HG02938 (cell line): Measurements from ENCODE around the gene COX7A2.
A peak's percentile ranks its signal among the peaks of the same experiment; 100 is the strongest.

Experiments used
- ATAC-seq: cut with Tn5 transposase; IDR thresholded peaks from one replicate; pipeline ENCODE4 v1.9.1; 2021; ENCODE audit warnings: mild to moderate bottlenecking, moderate library complexity; ENCODE audit not compliant: unreplicated experiment

COX7A2 gene

DNA sequence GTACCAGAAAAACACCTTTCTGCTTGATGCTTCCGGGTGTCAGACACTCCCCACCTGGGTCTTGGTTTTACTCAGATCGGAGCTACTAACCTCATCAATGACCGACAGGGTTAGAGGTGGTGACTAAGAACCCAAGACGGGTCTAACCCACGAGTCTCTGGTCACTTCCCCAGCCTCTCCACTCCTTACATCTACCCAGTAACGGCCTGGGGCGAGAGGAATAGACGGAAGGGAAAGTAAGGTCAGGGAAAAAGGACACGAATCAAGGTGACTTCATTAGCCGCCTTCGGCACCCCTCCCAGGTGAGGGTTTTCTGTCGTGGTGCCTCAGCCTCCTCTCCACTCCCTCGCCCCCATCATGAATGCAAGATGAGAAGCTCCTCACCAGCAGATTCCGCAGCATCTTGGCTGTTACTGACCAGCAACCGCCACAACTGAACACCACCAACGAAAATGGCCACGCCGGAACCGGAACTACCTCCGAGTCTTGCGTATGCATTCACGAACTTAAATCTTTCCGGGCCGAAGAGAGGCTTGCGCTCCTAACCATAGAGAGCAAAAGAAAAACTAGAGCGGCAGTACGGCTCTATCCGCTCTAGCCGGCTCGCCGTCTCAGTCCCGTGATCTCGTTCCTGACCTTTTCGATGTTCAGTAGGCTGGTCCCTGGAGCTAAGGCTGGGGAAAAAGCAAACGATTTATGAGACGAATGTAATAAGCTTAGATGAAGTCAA, at the start of gene COX7A2:
COX7A2 (minus strand) TSS at position 469 of the 730 bp plus-strand sequence; CDS start at position 402, 67 bp downstream.
- ATAC-seq = peak; percentile 92

GRCh38 chr6:75292555-75292954, 49.0 kb upstream of the COX7A2 start:
- no peak for ATAC-seq

DNA sequence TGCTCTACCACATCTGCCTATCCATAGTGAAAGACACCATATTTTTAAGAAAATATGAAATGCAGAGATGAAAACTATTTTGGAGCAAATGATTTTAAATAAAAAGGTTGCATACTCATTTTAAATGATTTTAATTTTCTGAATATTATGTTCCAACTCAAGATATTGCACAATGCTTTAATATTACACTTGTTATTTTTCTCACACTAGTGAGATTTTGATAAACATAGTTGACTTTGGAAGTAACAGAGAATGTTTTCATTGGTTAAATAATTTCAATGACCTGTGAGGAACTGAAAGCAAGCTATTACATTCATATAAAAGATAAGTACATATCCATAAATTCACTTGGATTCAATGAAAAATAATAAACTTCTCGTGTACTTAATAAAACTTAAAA, 48.1 kb upstream of the COX7A2 start:
- no peak for ATAC-seq

DNA sequence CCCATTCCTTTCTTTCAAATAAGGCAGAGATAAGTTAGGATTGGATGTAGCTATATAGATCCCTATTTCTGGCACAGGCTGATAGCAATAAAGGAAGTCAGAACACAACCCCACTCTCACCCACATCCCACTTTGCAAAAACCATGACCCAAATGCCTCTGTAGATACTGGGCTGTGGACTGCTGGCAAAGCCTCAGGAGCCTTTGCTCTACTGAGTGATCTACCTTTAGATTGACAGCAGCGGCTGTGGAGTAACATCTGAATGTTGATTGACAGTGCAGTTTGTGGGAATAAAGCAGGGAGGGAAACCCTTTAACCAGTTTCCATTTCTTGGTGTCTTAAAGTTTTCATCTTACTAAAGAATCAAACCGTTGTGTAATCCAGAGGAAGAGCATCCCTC, 47.7 kb upstream of the COX7A2 start:
- no peak for ATAC-seq

GRCh38 chr6:75290136-75290945, 46.7 kb upstream of the COX7A2 start:
- ATAC-seq = no peak

GRCh38 chr6:75288023-75288422, 44.4 kb upstream of the COX7A2 start:
- no peak for ATAC-seq

- ATAC-seq = no peak
These were observed 43.8 kb upstream of the COX7A2 start for GRCh38 chr6:75287424-75287823.

GRCh38 chr6:75286955-75287354, 43.4 kb upstream of the COX7A2 start:
- ATAC-seq = no peak

- no peak for ATAC-seq
These were observed 41.7 kb upstream of the COX7A2 start for GRCh38 chr6:75285283-75285639.

DNA sequence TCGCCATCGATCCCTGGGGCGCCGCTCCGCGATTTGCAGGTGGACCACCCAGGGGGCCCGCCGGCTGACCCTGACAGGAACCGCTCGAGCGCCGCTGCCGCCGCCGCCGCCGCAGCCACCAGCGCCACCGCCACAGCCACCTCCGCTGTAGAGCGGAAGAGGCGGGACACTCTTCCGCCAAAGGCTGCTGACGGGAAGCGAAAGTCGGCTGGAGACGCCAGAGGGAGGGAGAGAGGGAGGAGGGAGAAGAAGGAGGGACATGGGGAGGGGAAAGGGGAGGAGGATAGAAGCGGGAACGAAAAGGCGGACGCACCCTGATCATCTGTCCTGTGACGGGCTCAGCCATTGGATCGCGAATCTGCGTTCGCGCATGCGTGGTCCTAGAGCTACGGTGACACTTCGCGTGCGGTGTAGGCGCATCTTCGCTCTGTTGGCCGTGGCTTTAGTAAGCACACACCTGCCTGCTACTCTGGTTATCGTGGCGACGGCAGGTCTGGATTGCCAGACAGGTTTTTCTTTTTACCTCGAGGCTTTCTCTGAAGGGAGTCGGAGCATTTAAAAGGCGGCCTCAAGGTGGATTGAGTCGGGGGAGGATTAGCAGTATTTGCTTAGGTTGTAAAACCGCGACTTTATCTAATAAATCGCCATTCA, 41.2 kb upstream of the COX7A2 start, which contains the start of gene TMEM30A:
TMEM30A (minus strand) TSS at position 161 of the 651 bp plus-strand sequence; CDS start at position 7, 154 bp downstream.
- ATAC-seq = peak; percentile 86

- ATAC-seq = peak; percentile 1
These were observed 40.5 kb upstream of the COX7A2 start for GRCh38 chr6:75283907-75284631.

GRCh38 chr6:75282706-75283105, 39.1 kb upstream of the COX7A2 start:
- ATAC-seq = no peak

GRCh38 chr6:75281653-75282052, 38.1 kb upstream of the COX7A2 start:
- no peak for ATAC-seq

DNA sequence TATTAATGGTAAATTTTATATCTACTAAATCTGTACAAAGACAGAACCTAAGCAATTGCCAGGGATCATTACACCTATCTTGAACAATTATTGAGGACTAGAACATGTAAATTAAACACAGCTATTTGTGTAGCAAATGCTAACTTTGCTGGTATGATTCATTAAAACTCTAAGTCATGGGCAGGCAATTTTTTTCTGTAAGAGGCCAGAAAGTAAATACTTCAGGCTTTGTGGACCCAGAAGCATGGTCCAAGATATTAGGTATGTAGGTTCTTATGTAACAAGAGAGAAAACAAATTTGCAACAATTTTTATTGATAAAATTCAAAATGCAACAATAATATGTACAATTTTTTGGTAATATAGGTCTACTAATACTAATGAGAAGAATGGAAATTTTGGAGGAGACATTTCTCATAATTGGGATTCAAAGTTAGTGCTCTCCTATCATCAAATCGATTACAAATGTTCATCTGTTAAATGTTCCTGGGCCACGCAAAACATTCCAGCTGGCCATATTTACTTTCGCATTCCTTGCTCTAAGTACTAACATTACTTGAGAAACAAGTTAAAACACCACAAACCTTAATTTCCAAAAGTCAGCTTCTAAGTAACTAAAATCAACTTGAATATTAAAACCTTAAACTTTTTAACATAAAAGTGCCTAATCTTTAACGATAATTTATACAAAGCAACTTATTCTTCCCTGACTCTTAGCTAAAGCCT, 36.7 kb upstream of the COX7A2 start:
- ATAC-seq = no peak

DNA sequence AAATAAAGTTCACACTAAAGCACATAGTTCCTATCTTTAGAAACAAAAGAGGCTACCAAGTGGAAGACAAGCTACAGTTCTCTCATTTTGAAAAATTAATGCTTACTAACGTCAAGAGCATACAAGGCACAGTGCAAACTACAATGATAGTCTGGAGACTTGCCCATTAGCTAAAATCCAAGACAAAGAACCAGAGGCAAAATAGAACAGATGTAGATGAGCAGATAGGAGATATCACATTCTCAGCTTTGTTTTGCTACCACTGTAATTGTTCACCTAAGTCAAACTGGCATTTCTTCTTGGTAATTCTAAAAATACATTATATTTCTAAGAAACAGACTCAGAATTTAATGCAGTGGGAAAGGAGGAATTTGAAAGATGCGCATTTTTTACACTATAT, 35.8 kb upstream of the COX7A2 start:
- no peak for ATAC-seq

GRCh38 chr6:75278474-75279077, 35.0 kb upstream of the COX7A2 start:
- ATAC-seq = no peak

GRCh38 chr6:75275067-75275466, 31.5 kb upstream of the COX7A2 start:
- ATAC-seq = no peak

DNA sequence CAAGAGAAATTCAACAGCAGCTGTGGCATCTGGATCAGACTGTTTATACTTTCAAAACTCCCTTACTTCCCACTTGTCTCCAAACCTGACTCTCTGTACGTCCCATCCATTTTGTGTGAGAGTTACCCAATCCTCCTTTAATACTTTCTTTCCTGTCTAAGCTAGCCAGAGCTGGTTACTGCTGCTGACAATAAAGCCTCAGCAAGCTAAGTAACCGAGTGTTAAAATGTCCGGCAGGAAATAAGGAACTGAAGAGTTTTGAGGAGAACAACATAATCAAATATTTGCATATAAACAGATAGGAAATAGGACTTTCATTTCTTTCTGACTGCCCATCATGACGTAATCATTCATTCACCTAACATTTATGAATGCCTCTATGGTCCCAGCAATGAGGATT, 29.4 kb upstream of the COX7A2 start:
- ATAC-seq = no peak

DNA sequence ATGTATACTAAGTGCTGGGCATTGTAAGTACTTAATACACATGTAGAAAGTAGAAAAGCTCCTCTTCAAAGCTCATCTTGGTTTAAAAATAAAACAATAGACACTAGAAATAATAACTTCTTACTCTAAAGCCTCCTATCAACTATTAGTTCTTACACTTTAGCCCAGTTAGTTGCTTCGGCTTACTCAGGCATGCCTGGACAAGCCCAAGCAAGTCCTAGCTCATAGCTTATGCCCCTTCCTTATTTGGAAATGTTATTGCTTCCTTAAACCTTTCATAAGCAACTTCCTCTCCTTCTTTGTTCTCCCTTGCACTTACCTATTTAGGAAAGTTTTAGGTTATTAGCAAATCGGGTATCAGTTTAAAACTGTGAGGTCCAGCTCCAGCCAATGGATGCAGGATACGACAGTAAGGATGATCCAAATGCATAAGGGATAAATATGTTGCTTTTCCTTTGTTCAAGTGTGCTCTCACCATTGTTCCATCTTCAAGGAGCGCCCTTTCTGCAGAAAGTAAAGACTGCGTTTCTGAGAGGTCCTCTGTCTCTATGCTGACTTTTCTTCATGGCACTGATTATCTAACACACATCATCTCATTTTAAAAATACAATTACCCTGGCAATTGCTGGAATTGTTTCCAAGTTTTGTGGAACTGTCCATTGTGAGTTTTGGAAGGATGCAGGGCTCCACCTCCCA, 28.7 kb upstream of the COX7A2 start:
- no peak for ATAC-seq
